Vagina (tissue), 2 donors: Measurements from ENCODE around the gene GTF3A.
A peak's percentile ranks its signal among the peaks of the same experiment; 100 is the strongest.

Source experiments
- POLR2A ChIP-seq, 2 donors: fragments of 450-650 bp; IDR thresholded peaks; one replicate each; pipeline ENCODE4 v1.6.1; 2017; ENCODE audit warnings: antibody characterized with exemption in 2 of 2, mild to moderate bottlenecking in 2 of 2, moderate library complexity in 2 of 2
- TF ChIP-seq, protein P1 (sequence below), 3 experiments: fragments of 450-650 bp in 2 of 3; fragments of 200-600 bp in 1 of 3; sonication (generic) in 1 of 3; IDR thresholded peaks; one replicate each; pipeline ENCODE4 v1.5.1; 2017 to 2019; ENCODE audit warnings: antibody characterized with exemption in 3 of 3, mild to moderate bottlenecking in 2 of 3, moderate library complexity in 2 of 3

DNA sequence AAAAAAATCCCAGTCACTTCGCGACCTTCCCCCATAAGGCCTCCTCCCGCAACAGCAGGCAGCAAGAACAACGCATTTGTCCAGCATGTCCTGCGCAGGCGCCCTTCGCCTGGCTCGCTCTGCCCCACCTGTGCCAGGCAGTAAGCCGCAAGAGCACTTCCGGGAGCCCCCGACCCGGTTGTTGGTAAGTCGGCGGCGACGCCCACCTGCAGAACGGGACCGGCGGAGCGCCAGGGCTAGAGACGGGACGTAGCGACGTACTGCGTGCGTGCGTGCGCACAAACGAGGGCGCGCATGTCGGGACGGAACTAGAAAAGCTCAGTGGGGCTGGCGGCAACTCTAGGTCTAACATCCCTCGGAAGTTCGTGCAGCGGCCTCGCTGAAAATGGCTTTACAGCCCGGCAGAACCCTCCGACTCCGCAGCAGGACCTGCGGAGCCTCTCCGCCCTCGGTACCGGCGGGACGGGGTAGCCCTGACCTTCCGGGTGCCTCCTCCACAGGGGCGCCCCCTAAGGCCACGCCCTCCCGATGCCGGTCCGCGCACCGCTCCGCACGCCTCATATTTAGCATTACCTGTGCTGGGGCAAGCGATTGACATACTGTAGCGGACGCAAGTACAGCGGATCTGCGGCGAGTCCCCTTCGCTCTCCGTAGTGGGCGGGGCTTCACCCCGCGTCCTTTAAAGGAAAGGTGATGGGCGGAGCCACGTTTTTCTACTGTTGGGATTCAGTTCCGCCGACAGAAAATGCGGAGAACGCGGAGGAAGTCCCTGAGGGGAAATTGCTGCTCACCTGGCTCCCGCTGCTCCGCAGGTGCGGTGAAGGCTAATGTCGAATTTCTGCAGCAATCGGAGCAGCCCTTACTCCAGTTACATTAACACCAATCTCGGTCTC lies 25.8 kb downstream of the GTF3A start, which contains the start of gene MTIF3:
- TF ChIP-seq, protein P1, sequence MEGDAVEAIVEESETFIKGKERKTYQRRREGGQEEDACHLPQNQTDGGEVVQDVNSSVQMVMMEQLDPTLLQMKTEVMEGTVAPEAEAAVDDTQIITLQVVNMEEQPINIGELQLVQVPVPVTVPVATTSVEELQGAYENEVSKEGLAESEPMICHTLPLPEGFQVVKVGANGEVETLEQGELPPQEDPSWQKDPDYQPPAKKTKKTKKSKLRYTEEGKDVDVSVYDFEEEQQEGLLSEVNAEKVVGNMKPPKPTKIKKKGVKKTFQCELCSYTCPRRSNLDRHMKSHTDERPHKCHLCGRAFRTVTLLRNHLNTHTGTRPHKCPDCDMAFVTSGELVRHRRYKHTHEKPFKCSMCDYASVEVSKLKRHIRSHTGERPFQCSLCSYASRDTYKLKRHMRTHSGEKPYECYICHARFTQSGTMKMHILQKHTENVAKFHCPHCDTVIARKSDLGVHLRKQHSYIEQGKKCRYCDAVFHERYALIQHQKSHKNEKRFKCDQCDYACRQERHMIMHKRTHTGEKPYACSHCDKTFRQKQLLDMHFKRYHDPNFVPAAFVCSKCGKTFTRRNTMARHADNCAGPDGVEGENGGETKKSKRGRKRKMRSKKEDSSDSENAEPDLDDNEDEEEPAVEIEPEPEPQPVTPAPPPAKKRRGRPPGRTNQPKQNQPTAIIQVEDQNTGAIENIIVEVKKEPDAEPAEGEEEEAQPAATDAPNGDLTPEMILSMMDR (IDR thresholded peaks at IDR 0.05) = no peak
- peak in 1 of 2 donors; percentile 65 for TF ChIP-seq POLR2A (IDR thresholded peaks at IDR 0.05)
